ENCODE data around the gene CDK6.
A peak's percentile ranks its signal among the peaks of the same experiment; 100 is the strongest.
"Not testable (repeated sequence)": the region's sequence is repeated elsewhere in the genome, so short reads cannot be mapped to it uniquely, and the experiment has no call there.

The CDK6 gene

GRCh38 chr7:92836489-92836999 is at the start of gene CDK6:
Gene CDK6 (minus strand): TSS chr7:92836573. CDS start chr7:92833323, 3,250 bp downstream.
- DNase-seq (ENCODE audit: low read depth, low spot score), result peak; percentile 50

- DNase-seq (ENCODE audit: low read depth, low spot score), result not testable (repeated sequence)
Measured at GRCh38 chr7:92886039-92886438, 49.7 kb upstream of the CDK6 start.

- DNase-seq (ENCODE audit: low read depth, low spot score), result no peak
Measured at GRCh38 chr7:92884218-92884617, 47.8 kb upstream of the CDK6 start.

DNA sequence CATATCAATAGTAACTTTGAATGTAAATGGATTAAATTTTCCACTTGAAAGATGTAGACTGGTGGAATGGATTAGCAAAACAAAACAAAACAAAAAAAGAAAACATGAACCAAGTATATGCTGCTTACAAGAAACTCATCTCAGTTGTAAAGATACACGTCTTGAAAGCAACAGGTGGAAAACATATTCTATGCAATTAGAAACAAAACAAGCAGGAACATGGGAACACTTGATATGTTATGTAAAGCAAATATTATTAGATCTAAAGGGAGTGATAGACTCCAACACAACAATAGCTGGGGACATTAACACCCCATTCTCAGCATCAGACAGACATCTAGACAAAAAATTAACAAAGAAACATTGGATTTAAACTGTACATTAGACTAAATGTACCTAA is 46.4 kb upstream of the CDK6 start:
- DNase-seq (ENCODE audit: low read depth, low spot score), result no peak

GRCh38 chr7:92881091-92881485 is 44.7 kb upstream of the CDK6 start:
- DNase-seq (ENCODE audit: low read depth, low spot score), result no peak

DNA sequence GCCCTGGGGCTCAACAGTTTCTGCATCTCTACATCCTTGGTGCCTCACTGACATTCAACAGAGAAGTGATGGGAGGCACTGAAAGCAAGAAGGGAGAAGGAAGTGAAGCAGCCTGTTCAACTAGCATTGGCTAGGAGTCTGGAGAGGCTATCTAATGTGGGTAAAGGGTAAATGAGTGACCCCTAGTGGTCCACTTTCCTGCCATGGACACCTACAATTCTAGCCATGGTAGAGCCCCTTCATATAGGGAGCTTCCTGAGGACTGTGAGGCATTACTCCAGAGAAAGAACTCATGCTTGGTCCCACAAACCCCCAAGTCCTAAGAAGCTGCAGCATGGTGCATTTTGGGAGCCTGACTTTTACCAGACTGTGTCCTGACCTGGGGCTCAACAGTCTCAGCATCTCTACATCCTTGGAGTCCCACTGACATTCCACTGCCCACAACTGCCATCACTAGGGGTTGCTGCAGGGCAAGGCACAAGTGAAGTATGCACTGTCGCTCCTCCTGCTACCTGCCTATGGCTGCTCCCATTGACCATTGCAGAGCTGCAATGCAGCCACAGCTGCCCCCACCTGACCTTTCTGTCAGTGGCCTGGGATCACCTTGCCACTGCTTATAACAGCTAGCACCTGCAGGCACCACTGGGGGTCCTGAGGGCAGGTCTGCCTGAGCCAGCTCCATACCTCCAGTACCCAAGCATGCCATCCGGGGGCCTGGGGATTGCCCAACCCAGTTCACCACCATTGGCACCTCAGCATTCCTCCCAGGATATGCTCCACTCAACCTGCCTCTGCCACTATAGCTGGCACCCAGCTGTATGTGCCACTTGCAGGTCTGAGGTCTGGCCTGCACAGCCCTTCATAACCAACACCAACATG is 44.1 kb upstream of the CDK6 start:
- DNase-seq (ENCODE audit: low read depth, low spot score), result peak; percentile 84

GRCh38 chr7:92877367-92877766 is 41.0 kb upstream of the CDK6 start:
- no peak for DNase-seq (ENCODE audit: low read depth, low spot score)

DNA sequence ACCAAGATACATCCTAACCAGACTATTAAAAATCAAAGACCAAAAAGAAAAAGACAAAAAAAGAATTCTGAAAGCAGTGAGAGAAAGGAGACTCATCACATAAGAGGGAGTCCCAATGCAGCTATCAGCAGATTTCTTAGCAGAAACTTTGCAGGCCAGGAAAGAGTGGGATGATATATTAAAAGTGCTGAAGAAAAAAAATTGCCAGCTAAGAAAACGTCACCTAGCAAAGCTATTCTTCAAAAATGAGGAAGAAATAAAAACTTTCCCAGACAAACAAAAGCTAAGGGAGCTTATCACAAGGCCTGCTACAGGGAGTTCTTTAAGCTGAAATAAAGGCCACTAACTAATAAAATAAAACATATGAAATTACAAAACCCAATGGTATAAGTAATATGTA is 40.5 kb upstream of the CDK6 start:
- DNase-seq (ENCODE audit: low read depth, low spot score), result no peak

DNA sequence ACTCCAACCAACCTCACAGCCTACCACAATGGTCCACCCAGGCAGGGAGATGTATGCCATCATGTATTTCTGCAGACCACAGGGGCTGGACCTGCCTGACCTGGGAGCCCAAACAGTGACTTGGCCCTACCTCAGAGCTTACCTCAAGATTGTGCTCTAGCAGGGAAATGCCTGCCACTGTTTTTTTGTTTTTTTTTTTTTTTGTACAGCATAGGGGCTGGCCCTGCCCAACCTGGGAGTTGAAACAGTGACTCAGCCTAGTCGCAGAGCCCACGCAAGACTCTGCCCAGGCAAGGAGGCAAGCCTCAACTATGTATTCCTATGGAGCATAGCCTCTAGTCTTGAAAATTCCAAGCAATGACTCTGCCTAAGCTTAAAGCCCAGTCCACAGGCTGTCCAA is 39.3 kb upstream of the CDK6 start:
- DNase-seq (ENCODE audit: low read depth, low spot score), result peak; percentile 26

GRCh38 chr7:92875173-92875572 is 38.8 kb upstream of the CDK6 start:
- no peak for DNase-seq (ENCODE audit: low read depth, low spot score)

DNA sequence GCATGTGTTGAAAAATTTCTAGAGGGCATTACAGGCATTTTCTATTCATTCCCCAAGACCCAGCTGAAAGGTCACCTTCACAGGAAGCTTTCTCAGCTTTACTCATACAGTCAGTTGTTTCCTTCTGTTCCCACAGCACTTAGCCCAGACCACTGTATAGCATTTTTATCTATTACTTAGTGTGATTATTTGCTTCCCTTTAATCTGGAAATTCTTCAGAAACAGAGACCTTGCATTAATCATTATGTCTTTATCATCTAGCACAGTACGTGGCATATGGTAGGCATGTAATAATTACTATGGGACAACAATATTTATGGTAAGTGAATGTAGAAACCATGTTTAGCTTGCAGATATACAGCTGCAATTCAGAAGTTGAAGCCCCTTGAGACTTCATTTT is 38.2 kb upstream of the CDK6 start:
- no peak for DNase-seq (ENCODE audit: low read depth, low spot score)

- DNase-seq (ENCODE audit: low read depth, low spot score), result no peak
Measured at GRCh38 chr7:92873776-92874175, 37.4 kb upstream of the CDK6 start.

- no peak for DNase-seq (ENCODE audit: low read depth, low spot score)
Measured at GRCh38 chr7:92872701-92873100, 36.3 kb upstream of the CDK6 start.

GRCh38 chr7:92868683-92869293 is 32.4 kb upstream of the CDK6 start:
- DNase-seq (ENCODE audit: low read depth, low spot score), result no peak

DNA sequence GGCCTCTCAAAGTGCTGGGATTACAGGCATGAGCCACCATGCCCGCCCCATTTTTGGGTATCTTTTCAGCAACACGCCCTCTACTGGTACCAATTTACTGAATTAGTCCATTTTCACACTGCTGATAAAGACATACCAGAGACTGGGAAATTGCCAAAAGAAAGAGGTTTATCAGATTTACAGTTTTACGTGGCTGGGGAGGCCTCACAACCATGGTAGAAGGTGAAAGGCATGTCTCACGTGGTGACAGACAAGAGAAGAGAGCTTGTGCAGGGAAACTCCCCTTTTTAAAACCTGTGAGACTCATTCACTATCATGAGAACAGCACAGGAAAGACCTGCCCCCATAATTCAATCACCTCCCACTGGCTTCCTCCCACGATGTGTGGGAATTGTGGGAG is 27.8 kb upstream of the CDK6 start:
- peak; percentile 34 for DNase-seq (ENCODE audit: low read depth, low spot score)

DNA sequence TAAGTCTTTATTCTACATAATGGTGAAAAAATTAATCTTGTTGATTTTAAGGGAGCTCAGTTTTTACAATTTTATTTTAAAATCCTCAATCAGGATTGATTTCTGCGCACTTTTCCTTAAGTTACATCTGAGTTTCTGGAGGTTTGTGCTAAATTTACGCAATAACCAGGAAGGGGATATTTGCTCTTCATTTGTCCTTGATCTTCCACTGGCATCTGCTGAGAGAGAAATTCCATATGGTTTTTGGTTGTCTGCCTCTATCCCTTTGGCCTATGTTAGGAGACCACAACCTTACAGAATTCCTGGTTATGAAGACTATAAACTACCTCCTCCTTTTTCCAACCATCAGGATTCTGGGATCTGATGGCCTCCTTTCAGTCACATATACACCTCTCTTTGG is 20.1 kb upstream of the CDK6 start:
- no peak for DNase-seq (ENCODE audit: low read depth, low spot score)

GRCh38 chr7:92854501-92855238 is 18.3 kb upstream of the CDK6 start:
- DNase-seq (ENCODE audit: low read depth, low spot score), result no peak

- no peak for DNase-seq (ENCODE audit: low read depth, low spot score)
Measured at GRCh38 chr7:92851732-92852131, 15.4 kb upstream of the CDK6 start.

DNA sequence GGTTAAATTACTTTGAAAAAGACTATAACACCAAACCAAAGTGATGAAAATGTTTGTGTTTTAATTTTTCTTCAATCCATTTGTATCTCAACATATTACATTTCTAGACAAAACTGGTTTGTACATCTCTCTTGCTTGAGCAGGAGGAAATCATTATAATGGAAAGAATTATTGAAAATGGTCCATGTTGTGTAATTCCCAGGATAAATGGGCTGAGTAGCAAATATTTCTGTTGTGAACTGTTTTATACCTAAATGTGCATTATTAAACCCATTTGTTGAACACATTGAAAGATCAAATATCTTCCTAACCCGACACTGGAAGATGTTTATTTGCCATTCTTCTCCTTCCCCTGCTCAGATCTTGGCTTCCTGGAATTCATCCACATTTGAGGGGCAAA is 14.1 kb upstream of the CDK6 start:
- no peak for DNase-seq (ENCODE audit: low read depth, low spot score)

GRCh38 chr7:92849322-92849721 is 12.9 kb upstream of the CDK6 start:
- DNase-seq (ENCODE audit: low read depth, low spot score), result no peak

DNA sequence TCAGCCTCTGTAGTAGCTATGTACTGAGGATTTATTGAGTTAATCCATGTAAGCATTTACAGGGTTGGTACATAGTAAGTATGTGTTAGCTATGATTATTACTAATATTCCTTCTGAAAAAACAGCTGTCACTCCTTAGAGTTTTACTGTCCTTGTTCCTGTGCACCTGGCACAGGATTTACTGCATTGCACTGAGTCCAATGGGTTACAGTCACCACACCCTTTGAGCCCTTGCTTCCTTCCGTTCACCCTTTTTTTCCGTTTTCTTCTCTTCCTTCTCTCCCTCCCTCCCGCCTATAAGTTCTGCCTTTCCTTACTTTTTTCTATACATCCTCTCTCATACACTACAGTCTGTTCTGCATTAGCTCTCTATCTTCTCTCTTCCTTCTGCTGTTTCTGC is 12.5 kb upstream of the CDK6 start:
- no peak for DNase-seq (ENCODE audit: low read depth, low spot score)

DNA sequence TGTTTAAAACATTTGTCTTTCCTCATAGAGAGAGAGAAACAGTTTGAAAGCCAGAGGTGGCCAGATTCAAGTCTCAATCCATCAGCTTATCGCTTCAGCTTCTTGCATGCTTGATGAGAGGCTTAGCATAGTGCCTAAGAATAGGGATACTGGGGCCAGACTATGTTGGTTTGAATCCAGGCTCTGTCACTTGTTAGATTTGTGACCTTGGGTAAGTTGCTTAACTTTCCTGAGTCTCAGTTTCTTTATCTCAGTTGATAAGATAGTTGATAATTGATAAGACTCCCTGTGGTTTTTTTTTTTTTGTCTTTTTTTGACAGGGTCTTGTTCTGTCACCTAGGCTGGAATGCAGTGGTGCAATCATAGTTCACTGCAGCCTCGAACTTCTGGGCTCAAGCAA is 12.1 kb upstream of the CDK6 start:
- no peak for DNase-seq (ENCODE audit: low read depth, low spot score)
